KMS-11 (cell line): ENCODE measurements around the gene ROR1.

Experiments
- H2AFZ ChIP-seq: fragments of 200-600 bp; sonication (generic); 2 replicates; pipeline ENCODE4 v1.6.1; 2016; ENCODE audit warnings: antibody characterized with exemption, mixed run types, low read depth
- H3K27ac ChIP-seq: fragments of 200-600 bp; sonication (generic); 2 replicates; pipeline ENCODE4 v1.6.1; 2016; ENCODE audit warnings: mild to moderate bottlenecking, mixed run types
- H3K27me3 ChIP-seq: fragments of 200-600 bp; sonication (generic); 2 replicates; pipeline ENCODE4 v1.6.1; 2017; ENCODE audit warnings: mild to moderate bottlenecking, low read depth, mixed run types, moderate library complexity; ENCODE audit not compliant: insufficient read depth
- H3K36me3 ChIP-seq: fragments of 200-600 bp; sonication (generic); 2 replicates; pipeline ENCODE4 v1.6.1; 2017; ENCODE audit warnings: mild to moderate bottlenecking, mixed run types; ENCODE audit not compliant: insufficient read depth
- H3K4me1 ChIP-seq: fragments of 200-600 bp; sonication (generic); 2 replicates; pipeline ENCODE4 v1.6.1; 2016; ENCODE audit warnings: mild to moderate bottlenecking, low read depth, mixed run types; ENCODE audit not compliant: poor library complexity, severe bottlenecking
- H3K4me2 ChIP-seq: fragments of 200-600 bp; sonication (generic); 2 replicates; pipeline ENCODE4 v1.7.0; 2016; ENCODE audit warnings: mild to moderate bottlenecking, mixed run types
- H3K4me3 ChIP-seq: fragments of 200-600 bp; sonication (generic); IDR thresholded peaks from 2 replicates; pipeline ENCODE4 v1.6.1; 2017; ENCODE audit warnings: low read depth, low read length, mixed read lengths; ENCODE audit not compliant: insufficient read depth
- H3K79me2 ChIP-seq: fragments of 200-600 bp; sonication (generic); 2 replicates; pipeline ENCODE4 v1.6.1; 2016; ENCODE audit warnings: low read depth, mixed run types; ENCODE audit not compliant: insufficient read depth
- H3K9ac ChIP-seq: fragments of 200-600 bp; sonication (generic); 2 replicates; pipeline ENCODE4 v1.6.1; 2016; ENCODE audit warnings: mild to moderate bottlenecking, mixed run types
- H4K20me1 ChIP-seq: fragments of 200-600 bp; sonication (generic); 2 replicates; pipeline ENCODE4 v1.6.1; 2016; ENCODE audit warnings: mild to moderate bottlenecking, mixed run types; ENCODE audit not compliant: insufficient read depth
- CTCF ChIP-seq: fragments of 200-600 bp; sonication (generic); conservative IDR thresholded peaks from 2 replicates; pipeline ENCODE4 v1.6.1; 2017; ENCODE audit warnings: low read depth, mild to moderate bottlenecking, antibody characterized with exemption, low read length, moderate library complexity, mixed read lengths

Gene ROR1

GRCh38 chr1:63921359-63921758, 147.5 kb downstream of the ROR1 start:
- no peaks in the 10 kb centered on the region for H3K36me3 ChIP-seq
- no peaks in the 10 kb centered on the region for H3K79me2 ChIP-seq
- H3K27ac ChIP-seq, result no peak overlapping the region
- H3K9ac ChIP-seq, result no peak overlapping the region
- H3K4me3 ChIP-seq, result no peak overlapping the region
- no peak for TF ChIP-seq CTCF
- H3K4me2 ChIP-seq, result no peak overlapping the region
- H3K27me3 ChIP-seq, result no peaks in the 10 kb centered on the region
- H3K4me1 ChIP-seq, result peaks cover 11% of the 10 kb centered on the region
- H2AFZ ChIP-seq, result no peak overlapping the region
- no peaks in the 10 kb centered on the region for H4K20me1 ChIP-seq

- Histone ChIP-seq H3K9ac (no peak overlapping the region), H3K79me2 (no peaks in the 10 kb centered on the region), H2AFZ (no peak overlapping the region), H3K27me3 (no peaks in the 10 kb centered on the region), H3K4me3 (no peak overlapping the region), H3K4me2 (no peak overlapping the region), H3K27ac (no peak overlapping the region), H4K20me1 (no peaks in the 10 kb centered on the region), H3K36me3 (no peaks in the 10 kb centered on the region), H3K4me1 (peaks cover 11% of the 10 kb centered on the region)
- no peak for TF ChIP-seq CTCF
Observed at GRCh38 chr1:63921802-63922201, 148.0 kb downstream of the ROR1 start.

- Histone ChIP-seq H3K36me3 (no peaks in the 10 kb centered on the region), H3K27ac (no peak overlapping the region), H3K79me2 (no peaks in the 10 kb centered on the region), H3K4me2 (no peak overlapping the region), H3K9ac (no peak overlapping the region), H2AFZ (no peak overlapping the region), H4K20me1 (no peaks in the 10 kb centered on the region), H3K4me3 (no peak overlapping the region), H3K4me1 (peaks cover 1% of the 10 kb centered on the region), H3K27me3 (no peaks in the 10 kb centered on the region)
- TF ChIP-seq CTCF, result no peak
Observed at GRCh38 chr1:63922848-63923247, 149.0 kb downstream of the ROR1 start.

- H3K4me2 ChIP-seq, result no peak overlapping the region
- no peak overlapping the region for H3K27ac ChIP-seq
- no peaks in the 10 kb centered on the region for H3K4me1 ChIP-seq
- H3K27me3 ChIP-seq, result no peaks in the 10 kb centered on the region
- no peaks in the 10 kb centered on the region for H3K79me2 ChIP-seq
- H3K4me3 ChIP-seq, result no peak overlapping the region
- H2AFZ ChIP-seq, result no peak overlapping the region
- no peaks in the 10 kb centered on the region for H4K20me1 ChIP-seq
- H3K9ac ChIP-seq, result no peak overlapping the region
- H3K36me3 ChIP-seq, result no peaks in the 10 kb centered on the region
- TF ChIP-seq CTCF, result no peak
Observed at GRCh38 chr1:63923302-63923701, 149.5 kb downstream of the ROR1 start.
